Neuronal stem cell (in vitro differentiated cells): ENCODE measurements around the gene CACNA1C. TPM values are rescaled to one million over a fixed set of nuclear protein-coding genes. Genes with fewer than 3 reads are reported as not detected.

Source experiments
- DNase-seq: peaks from one replicate; pipeline ENCODE4 v3.0.0-alpha.2; 2013; ENCODE audit warnings: low spot score
- H2AFZ ChIP-seq: one replicate; pipeline ENCODE4 v1.6.1; 2013; ENCODE audit warnings: mild to moderate bottlenecking, low read length, inconsistent platforms
- H2AK5ac ChIP-seq: 2 replicates; pipeline ENCODE4 v1.6.1; 2013; ENCODE audit warnings: low read depth, mild to moderate bottlenecking, inconsistent platforms, low read length, moderate library complexity, mixed read lengths
- H2BK120ac ChIP-seq: 2 replicates; pipeline ENCODE4 v1.6.1; 2013; ENCODE audit warnings: low read depth, mild to moderate bottlenecking, inconsistent platforms, low read length, moderate library complexity, mixed read lengths
- H2BK12ac ChIP-seq: one replicate; pipeline ENCODE4 v1.6.1; 2013; ENCODE audit warnings: low read length, inconsistent platforms
- H2BK15ac ChIP-seq: 2 replicates; pipeline ENCODE4 v1.6.1; 2013; ENCODE audit warnings: mild to moderate bottlenecking, low read length, inconsistent platforms, mixed read lengths
- H2BK5ac ChIP-seq: one replicate; pipeline ENCODE4 v1.6.1; 2013; ENCODE audit warnings: inconsistent platforms, mild to moderate bottlenecking, low read length, moderate library complexity
- H3K14ac ChIP-seq: one replicate; pipeline ENCODE4 v1.6.1; 2013; ENCODE audit warnings: low read length, inconsistent platforms
- H3K18ac ChIP-seq: 2 replicates; pipeline ENCODE4 v1.6.1; 2013; ENCODE audit warnings: low read length, inconsistent platforms
- H3K23ac ChIP-seq: 2 replicates; pipeline ENCODE4 v1.6.1; 2013; ENCODE audit warnings: low read depth, mild to moderate bottlenecking, mixed read lengths, low read length, inconsistent platforms; ENCODE audit not compliant: poor library complexity
- H3K27ac ChIP-seq: replicated peaks from 3 replicates; pipeline ENCODE4 v1.5.1; 2013; ENCODE audit warnings: low read length, inconsistent platforms
- H3K27me3 ChIP-seq, 3 experiments: 2 replicates each; pipeline ENCODE4 v1.6.1; 2013; ENCODE audit warnings: low read length in 3 of 3, mild to moderate bottlenecking in 2 of 3, inconsistent platforms in 1 of 3, low read depth in 1 of 3, mixed read lengths in 1 of 3, moderate library complexity in 1 of 3; ENCODE audit not compliant: control insufficient read depth in 3 of 3, insufficient read depth in 3 of 3
- H3K36me3 ChIP-seq, 2 donors: replicated peaks in 1 of 2; 2 replicates each; pipeline ENCODE4 v1.6.1; 2013; ENCODE audit warnings: low read length in 2 of 2; ENCODE audit not compliant: control insufficient read depth in 2 of 2, insufficient read depth in 2 of 2
- H3K4ac ChIP-seq: 2 replicates; pipeline ENCODE4 v1.6.1; 2013; ENCODE audit warnings: inconsistent platforms, mild to moderate bottlenecking, low read length, moderate library complexity
- H3K4me1 ChIP-seq, 2 donors: 1 replicate in 1 of 2; 2 replicates in 1 of 2; pipeline ENCODE4 v1.6.1; 2013; ENCODE audit warnings: low read length in 2 of 2, low read depth in 1 of 2; ENCODE audit not compliant: control insufficient read depth in 2 of 2, insufficient read depth in 1 of 2
- H3K4me2 ChIP-seq: one replicate; pipeline ENCODE4 v1.6.1; 2013; ENCODE audit warnings: mild to moderate bottlenecking, low read length, inconsistent platforms; ENCODE audit not compliant: insufficient read depth, poor library complexity, severe bottlenecking
- H3K4me3 ChIP-seq, 2 donors: 2 replicates each; pipeline ENCODE4 v1.5.1; 2013; ENCODE audit warnings: low read length in 2 of 2, mild to moderate bottlenecking in 2 of 2, inconsistent platforms in 1 of 2, moderate library complexity in 1 of 2
- H3K79me1 ChIP-seq: one replicate; pipeline ENCODE4 v1.6.1; 2013; ENCODE audit warnings: low read depth, mild to moderate bottlenecking, inconsistent platforms, low read length, moderate library complexity
- H3K9ac ChIP-seq: one replicate; pipeline ENCODE4 v1.6.1; 2013; ENCODE audit warnings: mild to moderate bottlenecking, low read depth, low read length, inconsistent platforms; ENCODE audit not compliant: poor library complexity
- H3K9me3 ChIP-seq, 2 donors: replicated peaks in 1 of 2; 2 replicates each; pipeline versions ENCODE3 to v1.6.1; 2013; ENCODE audit warnings: low read length in 2 of 2, mild to moderate bottlenecking in 2 of 2, inconsistent platforms in 1 of 2, low read depth in 1 of 2, mixed read lengths in 1 of 2, moderate library complexity in 1 of 2; ENCODE audit not compliant: control insufficient read depth in 2 of 2, insufficient read depth in 1 of 2
- H4K8ac ChIP-seq: one replicate; pipeline ENCODE4 v1.6.1; 2013; ENCODE audit warnings: low read depth, mild to moderate bottlenecking, inconsistent platforms, low read length, moderate library complexity
- H4K91ac ChIP-seq: one replicate; pipeline ENCODE4 v1.6.1; 2013; ENCODE audit warnings: low read length, low read depth, mild to moderate bottlenecking, inconsistent platforms; ENCODE audit not compliant: poor library complexity
- WGBS, 2 donors: extraction: QIAGEN DNeasy Blood & Tissue Kit; methylation state at CpG; one replicate each; pipeline ENCODE4 v1.1.7; 2013; ENCODE audit warnings: missing lambda C conversion rate in 2 of 2, mixed read lengths in 1 of 2; ENCODE audit not compliant: insufficient read length in 2 of 2, insufficient replicate concordance in 1 of 2; ENCODE audit errors: extremely low coverage in 2 of 2; 5-methylcytosine and 5-hydroxymethylcytosine counted together
- polyA plus RNA-seq, 2 experiments: library from polyadenylated mRNA; stranded (reverse); fragments of 200-250 nt; gene quantifications; one replicate each; pipeline ENCODE4 v1.2.3, GENCODE V29; 2013

CACNA1C gene
- polyA plus RNA-seq (2013, experiment 1 of 2) = 1.4 TPM
- polyA plus RNA-seq (2013, experiment 2 of 2) = 1.0 TPM

GRCh38 chr12:2052826-2053678 is at the start of gene CACNA1C:
CACNA1C (plus strand) TSS chr12:2052987; CDS start chr12:2053563, 576 bp downstream.
- peaks cover 10 to 92% (median 42%) of the 10 kb centered on the region in 3 experiments for H3K27me3 ChIP-seq
- WGBS, 2 donors = no CpG with 5 or more reads among the region's 90 CpGs

GRCh38 chr12:2003676-2004112 is 49.1 kb upstream of the CACNA1C start:
- Histone ChIP-seq H2BK5ac (peak overlapping the region; percentile 93), H2BK15ac (no peak overlapping the region), H2BK12ac (no peak overlapping the region), H3K4me1 (peaks cover 2 to 19% of the 10 kb centered on the region in 2 donors), H3K4me2 (peak overlapping the region; percentile 94), H3K4me3 (peak overlapping the region; percentile 77 to 95), H2AFZ (peak overlapping the region; percentile 93), H3K14ac (no peak overlapping the region), H3K18ac (peak overlapping the region; percentile 100), H3K9ac (peak overlapping the region; percentile 99), H3K4ac (no peak overlapping the region), H3K79me1 (peaks cover 5% of the 10 kb centered on the region), H3K27ac (peak overlapping the region; percentile 98), H4K91ac (no peak overlapping the region), H2AK5ac (peak overlapping the region; percentile 58), H3K36me3 (peaks cover 0 to 13% of the 10 kb centered on the region in 2 donors), H4K8ac (no peak overlapping the region), H3K27me3 (no peaks in the 10 kb centered on the region), H3K9me3 (no peaks in the 10 kb centered on the region), H3K23ac (no peak overlapping the region), H2BK120ac (no peak overlapping the region)
- no peak for DNase-seq
- no CpG with 5 or more reads among the region's 13 CpGs for WGBS, 2 donors

More at GRCh38 chr12:2052826-2053678, at the start of gene CACNA1C:
- no peak within 1 kb of the TSS for H2BK15ac ChIP-seq
- H3K27ac ChIP-seq = no peak within 1 kb of the TSS
- H3K18ac ChIP-seq = peak within 1 kb of the TSS; percentile 35
- no peak within 1 kb of the TSS for H4K8ac ChIP-seq
- H4K91ac ChIP-seq = no peak within 1 kb of the TSS
- H2BK5ac ChIP-seq = no peak within 1 kb of the TSS
- peaks cover 2 to 3% of the 10 kb centered on the region in 2 donors for H3K4me1 ChIP-seq
- no peaks in the 10 kb centered on the region for H3K9me3 ChIP-seq
- H3K23ac ChIP-seq = no peak within 1 kb of the TSS
- no peaks in the 10 kb centered on the region for H3K79me1 ChIP-seq
- H2BK120ac ChIP-seq = no peak within 1 kb of the TSS
- peak within 1 kb of the TSS; percentile 9 for H3K9ac ChIP-seq
- H3K4me2 ChIP-seq = peak within 1 kb of the TSS; percentile 97
- H2AFZ ChIP-seq = peak within 1 kb of the TSS; percentile 89
- no peak within 1 kb of the TSS for H3K4ac ChIP-seq
- peak within 1 kb of the TSS; percentile 39 to 80 for H3K4me3 ChIP-seq
- DNase-seq = peak; percentile 68
- no peaks in the 10 kb centered on the region for H3K36me3 ChIP-seq
- H2BK12ac ChIP-seq = no peak within 1 kb of the TSS
- no peak within 1 kb of the TSS for H3K14ac ChIP-seq
- no peak within 1 kb of the TSS for H2AK5ac ChIP-seq

DNA sequence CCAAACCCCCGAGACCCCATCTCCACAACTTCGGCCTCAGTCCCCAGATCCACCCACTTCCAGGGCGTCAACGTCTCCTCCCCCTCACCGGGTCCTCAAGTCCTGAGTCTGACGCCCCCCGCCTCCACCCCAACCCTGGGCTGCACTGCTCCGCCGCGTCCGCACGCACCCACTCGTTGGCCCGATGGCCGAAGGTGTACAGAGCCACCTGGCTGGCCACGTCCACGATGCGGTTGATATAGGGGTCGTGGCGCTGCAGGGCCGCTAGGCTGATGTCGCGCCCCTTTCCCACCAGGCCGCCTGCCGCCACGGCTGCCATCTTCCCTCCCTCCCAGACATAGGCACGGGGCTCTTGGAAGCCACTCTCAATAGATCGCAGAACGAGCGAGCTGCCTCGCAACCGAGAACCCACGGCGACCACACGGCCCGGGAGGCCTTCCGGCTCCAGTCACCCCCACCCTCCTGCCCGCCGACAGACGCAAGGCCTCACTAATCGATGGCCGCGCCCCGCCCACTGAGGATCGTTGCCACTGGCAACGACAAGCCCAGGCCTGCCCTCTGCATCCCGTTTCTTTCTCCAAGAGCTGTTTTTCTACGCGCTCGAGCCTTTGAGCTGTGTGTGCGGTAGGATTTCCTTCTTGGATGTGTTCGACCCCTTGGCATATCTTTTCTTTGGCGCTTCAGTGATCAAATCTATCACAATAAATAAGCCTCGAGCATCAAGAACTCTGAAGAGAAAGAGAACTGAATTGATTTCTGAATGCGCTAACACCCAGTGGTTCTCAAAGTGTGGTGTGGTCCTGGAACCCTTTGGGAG is 48.5 kb upstream of the CACNA1C start, which contains the start of gene DCP1B:
TSS of gene DCP1B (minus strand) at position 345 of the 817 bp plus-strand sequence. CDS start at position 319, 26 bp downstream.
- peak within 1 kb of the TSS; percentile 93 for H2AFZ ChIP-seq
- H3K18ac ChIP-seq = peak within 1 kb of the TSS; percentile 100
- no peaks in the 10 kb centered on the region for H3K27me3 ChIP-seq
- H2BK12ac ChIP-seq = no peak within 1 kb of the TSS
- H3K4ac ChIP-seq = no peak within 1 kb of the TSS
- H2BK120ac ChIP-seq = no peak within 1 kb of the TSS
- peak within 1 kb of the TSS; percentile 70 for H4K8ac ChIP-seq
- DNase-seq = peak; percentile 94
- H2AK5ac ChIP-seq = peak within 1 kb of the TSS; percentile 58
- H3K36me3 ChIP-seq = peaks cover 0 to 13% of the 10 kb centered on the region in 2 donors
- H3K23ac ChIP-seq = peak within 1 kb of the TSS; percentile 96
- H3K4me2 ChIP-seq = peak within 1 kb of the TSS; percentile 94
- H3K4me3 ChIP-seq = peak within 1 kb of the TSS; percentile 77 to 95
- peaks cover 5% of the 10 kb centered on the region for H3K79me1 ChIP-seq
- peak within 1 kb of the TSS; percentile 61 for H3K14ac ChIP-seq
- peak within 1 kb of the TSS; percentile 98 for H3K27ac ChIP-seq
- no peak within 1 kb of the TSS for H4K91ac ChIP-seq
- no peaks in the 10 kb centered on the region for H3K9me3 ChIP-seq
- H3K4me1 ChIP-seq = peaks cover 2 to 19% of the 10 kb centered on the region in 2 donors
- WGBS, 2 donors = no CpG with 5 or more reads among the region's 55 CpGs
- no peak within 1 kb of the TSS for H2BK15ac ChIP-seq
- peak within 1 kb of the TSS; percentile 99 for H3K9ac ChIP-seq
- H2BK5ac ChIP-seq = peak within 1 kb of the TSS; percentile 93
